B cell (primary cell): ENCODE data around the gene NDC1.

Experiments used
- CTCF ChIP-seq: fragments of 200-600 bp; IDR thresholded peaks from one replicate; pipeline ENCODE4 v1.8.0; 2022; ENCODE audit warnings: antibody characterized with exemption, mild to moderate bottlenecking
- EZH2 ChIP-seq: IDR thresholded peaks from 2 replicates; pipeline ENCODE4 v1.6.1; 2012; ENCODE audit warnings: borderline replicate concordance, low read depth, mild to moderate bottlenecking, moderate library complexity, low read length; ENCODE audit not compliant: insufficient read depth, poor library complexity, severe bottlenecking

GRCh38 chr1:53769184-53769583, 68.9 kb downstream of the NDC1 start:
- no peak for TF ChIP-seq CTCF
- TF ChIP-seq EZH2, result no peak
